LNCAP (cell line): ENCODE measurements around the gene CLEC16A.

Experiments
- TF ChIP-seq, protein P1 (sequence below): fragments of 450-650 bp; IDR thresholded peaks from 2 replicates; pipeline ENCODE4 v1.5.1; 2017; ENCODE audit warnings: mild to moderate bottlenecking

CLEC16A gene

DNA sequence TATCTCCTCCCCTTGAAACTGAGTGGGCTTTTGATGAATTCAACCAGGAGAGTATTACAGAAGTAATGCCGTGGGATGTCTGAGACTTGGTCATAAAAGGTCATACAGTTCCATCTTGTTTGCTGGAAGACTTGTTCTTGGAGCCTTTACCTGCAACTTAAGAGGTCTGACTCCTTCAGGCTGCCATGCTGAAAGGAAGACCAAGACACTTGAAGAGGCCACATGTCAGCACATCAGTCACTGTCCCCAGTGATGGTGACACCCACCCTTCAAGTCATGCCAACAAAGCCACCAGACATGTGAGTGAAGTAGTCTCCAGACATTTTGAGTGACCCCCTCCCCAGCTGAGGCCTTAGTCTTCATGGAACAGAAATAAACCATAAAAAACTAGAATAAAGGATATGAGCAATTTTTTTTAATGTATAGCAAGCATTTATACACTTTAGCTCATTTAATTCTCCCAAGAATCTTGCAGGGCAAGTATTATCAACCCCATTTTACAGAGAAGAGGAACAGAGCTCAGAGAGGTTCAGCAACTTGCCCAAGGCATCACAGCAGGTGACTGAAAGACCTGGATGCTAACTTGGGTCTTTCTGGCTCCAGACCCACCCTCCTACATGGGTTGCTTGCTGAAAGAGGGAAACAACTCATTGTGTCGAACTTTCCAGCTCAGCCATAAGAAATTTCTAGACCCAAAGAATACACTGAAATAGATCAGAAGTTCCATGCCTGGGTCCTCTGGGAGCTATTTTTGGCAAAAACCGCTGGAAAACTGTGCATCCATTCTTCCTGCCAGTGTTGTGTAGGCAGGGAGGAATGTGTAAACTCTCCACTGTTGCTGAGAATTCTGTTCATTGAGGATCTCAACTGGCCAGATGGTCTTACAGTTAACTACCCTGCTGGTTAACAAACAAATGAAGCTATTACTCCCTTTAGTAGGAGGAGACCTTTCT is 273.6 kb downstream of the CLEC16A start:
- TF ChIP-seq, protein P1, sequence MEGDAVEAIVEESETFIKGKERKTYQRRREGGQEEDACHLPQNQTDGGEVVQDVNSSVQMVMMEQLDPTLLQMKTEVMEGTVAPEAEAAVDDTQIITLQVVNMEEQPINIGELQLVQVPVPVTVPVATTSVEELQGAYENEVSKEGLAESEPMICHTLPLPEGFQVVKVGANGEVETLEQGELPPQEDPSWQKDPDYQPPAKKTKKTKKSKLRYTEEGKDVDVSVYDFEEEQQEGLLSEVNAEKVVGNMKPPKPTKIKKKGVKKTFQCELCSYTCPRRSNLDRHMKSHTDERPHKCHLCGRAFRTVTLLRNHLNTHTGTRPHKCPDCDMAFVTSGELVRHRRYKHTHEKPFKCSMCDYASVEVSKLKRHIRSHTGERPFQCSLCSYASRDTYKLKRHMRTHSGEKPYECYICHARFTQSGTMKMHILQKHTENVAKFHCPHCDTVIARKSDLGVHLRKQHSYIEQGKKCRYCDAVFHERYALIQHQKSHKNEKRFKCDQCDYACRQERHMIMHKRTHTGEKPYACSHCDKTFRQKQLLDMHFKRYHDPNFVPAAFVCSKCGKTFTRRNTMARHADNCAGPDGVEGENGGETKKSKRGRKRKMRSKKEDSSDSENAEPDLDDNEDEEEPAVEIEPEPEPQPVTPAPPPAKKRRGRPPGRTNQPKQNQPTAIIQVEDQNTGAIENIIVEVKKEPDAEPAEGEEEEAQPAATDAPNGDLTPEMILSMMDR, result no peak

DNA sequence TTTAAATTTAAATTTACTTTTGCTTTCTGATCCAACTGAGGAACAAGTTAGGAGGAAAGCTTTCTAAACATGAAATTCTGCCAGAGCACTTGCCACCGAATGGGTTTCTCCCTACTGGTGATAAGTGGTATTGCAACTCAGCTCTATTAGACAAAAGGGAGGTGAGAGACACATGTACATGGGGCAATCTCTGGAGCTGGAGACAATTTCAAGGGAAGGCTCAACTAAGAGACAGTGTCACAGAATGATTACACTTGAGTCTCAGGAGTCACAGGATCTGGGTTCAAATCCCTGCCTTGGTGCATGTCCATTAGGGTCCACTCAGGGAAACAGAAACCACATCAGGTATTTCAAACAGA is 274.2 kb downstream of the CLEC16A start:
- TF ChIP-seq, protein P1, result peak; percentile 45

DNA sequence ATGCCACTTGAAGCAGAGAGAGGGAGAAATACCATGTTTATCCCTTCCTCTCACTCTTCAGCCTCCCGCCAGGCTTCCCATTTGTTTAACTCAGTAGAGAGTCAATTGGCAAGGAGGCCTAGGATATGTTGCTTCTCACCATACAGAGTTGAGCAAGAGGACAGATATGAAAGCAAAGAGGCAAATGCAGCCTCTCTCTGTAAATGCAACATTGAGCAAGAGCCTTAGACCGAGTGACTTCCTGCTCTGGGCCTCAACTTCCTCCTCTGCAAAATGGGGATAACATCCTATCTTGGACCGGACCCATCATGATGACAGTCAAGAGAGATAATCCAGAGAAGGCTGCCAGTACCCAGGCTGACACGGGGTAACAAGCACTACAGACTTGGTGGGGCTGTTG is 274.8 kb downstream of the CLEC16A start:
- TF ChIP-seq, protein P1, result no peak

DNA sequence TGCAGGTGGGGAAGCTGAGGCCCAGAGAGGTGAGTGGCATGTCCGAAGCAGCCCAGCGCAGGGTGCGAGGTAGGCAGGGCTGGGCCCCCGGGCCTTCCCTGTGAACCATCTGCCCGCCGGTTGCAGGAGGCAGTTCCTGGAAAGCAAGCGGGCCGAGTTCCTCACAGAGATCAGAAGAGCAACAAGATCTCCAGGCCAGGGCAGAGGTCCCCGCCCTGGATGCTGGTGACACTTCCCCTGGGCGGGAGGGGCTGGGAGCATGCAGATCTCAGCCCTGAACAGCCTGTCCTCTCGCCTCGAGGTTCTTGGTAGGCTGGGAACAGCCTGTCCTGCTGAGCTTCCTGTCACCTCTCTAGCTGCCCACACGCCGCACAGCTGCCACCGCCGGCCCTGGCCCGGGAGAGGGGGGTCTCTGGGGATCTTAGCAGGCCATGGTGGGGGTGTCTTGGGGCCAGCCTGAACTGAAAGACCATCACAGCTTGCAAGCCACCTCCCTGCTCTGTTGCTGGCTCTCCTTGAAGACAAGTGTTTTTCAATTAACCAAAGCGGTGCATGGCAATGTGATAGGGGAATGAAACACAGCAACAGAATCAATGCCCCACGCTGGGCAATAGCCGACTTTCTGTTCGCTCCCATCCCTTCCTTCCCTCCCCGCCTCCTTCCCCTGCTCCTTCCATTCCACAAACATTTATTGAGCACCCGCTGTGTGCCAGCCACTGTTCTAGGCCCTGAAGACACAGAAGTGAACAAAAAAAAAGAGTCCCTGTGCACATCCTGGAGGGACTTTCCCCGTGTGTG is 279.9 kb downstream of the CLEC16A start:
- TF ChIP-seq, protein P1, result no peak

- TF ChIP-seq, protein P1, result no peak
Measured at GRCh38 chr16:11224894-11225676, 280.7 kb downstream of the CLEC16A start.

- TF ChIP-seq, protein P1, result no peak
Measured at GRCh38 chr16:11225677-11226549, 281.5 kb downstream of the CLEC16A start.
